GM10266 (cell line): Measurements from ENCODE around the gene RPL7L1.

Experiments
- DNase-seq: peaks from one replicate; pipeline ENCODE4 v3.0.0; 2012; ENCODE audit errors: extremely low spot score
- CTCF ChIP-seq: IDR thresholded peaks from 2 replicates; pipeline ENCODE4 v1.5.1; 2012; ENCODE audit warnings: mild to moderate bottlenecking, low read depth; ENCODE audit not compliant: control insufficient read depth, insufficient read depth; ENCODE audit errors: missing control alignments

The RPL7L1 gene

GRCh38 chr6:42921801-42922200, 42.4 kb downstream of the RPL7L1 start:
- no peak for TF ChIP-seq CTCF

GRCh38 chr6:42923666-42924065, 44.2 kb downstream of the RPL7L1 start:
- no peak for DNase-seq
- no peak for TF ChIP-seq CTCF

More at GRCh38 chr6:42921801-42922200, 42.4 kb downstream of the RPL7L1 start:
- no peak for DNase-seq

- no peak for DNase-seq
- no peak for TF ChIP-seq CTCF
Measured at GRCh38 chr6:42925248-42925857, 45.9 kb downstream of the RPL7L1 start.

GRCh38 chr6:42928986-42929820, 49.8 kb downstream of the RPL7L1 start, which contains the start of gene CNPY3:
Gene CNPY3 (plus strand): TSS chr6:42929480. CDS start chr6:42929571, 91 bp downstream.
- DNase-seq, result peak; percentile 94
- no peak for TF ChIP-seq CTCF

GRCh38 chr6:42929821-42930360, 50.5 kb downstream of the RPL7L1 start:
- TF ChIP-seq CTCF, result no peak
- peak; percentile 83 for DNase-seq

- TF ChIP-seq CTCF, result no peak
- no peak for DNase-seq
Measured at GRCh38 chr6:42932412-42932811, 53.0 kb downstream of the RPL7L1 start.
